ENCODE results near the gene THAP3. TPM values are rescaled to one million over a fixed set of nuclear protein-coding genes. Genes with fewer than 3 reads are reported as not detected.

Gene THAP3
- total RNA-seq, 5 donors from 2014 or later (not counting 1 experiment from before 2014, with no cell fraction given): 12.8 to 37.1 (median 26.1) TPM

DNA sequence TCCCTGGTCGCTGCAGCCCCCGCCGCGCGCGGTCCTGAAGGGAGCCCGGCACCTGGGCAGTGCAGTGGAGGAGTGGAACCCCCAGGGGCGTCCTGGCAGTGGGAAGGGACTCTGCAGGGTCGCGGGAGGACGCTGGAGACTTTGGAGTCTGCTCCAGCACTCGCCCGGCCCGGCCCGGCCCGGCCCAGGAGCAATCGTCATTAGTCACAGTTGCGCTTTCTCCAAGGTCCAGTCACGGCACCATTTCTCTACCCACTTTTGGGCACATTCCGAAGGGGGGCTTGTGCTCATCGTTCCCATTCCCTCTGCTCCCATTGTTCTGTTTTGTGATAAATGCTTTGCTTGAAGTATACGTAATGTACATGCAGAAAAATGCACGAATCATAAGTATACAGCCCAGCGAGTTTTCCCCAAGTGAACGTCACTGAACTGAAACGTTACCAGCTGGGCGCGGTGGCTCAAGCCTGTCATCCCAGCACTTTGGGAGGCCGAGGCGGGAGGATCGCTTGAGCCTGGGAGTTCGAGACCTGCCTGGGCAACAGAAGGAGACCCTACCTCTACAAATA is 999 bp downstream of the THAP3 start:
- Histone ChIP-seq H3K9me3 (no peaks in the 10 kb centered on the region), H3K27me3 (replicated peaks in 1 of 2; ENCODE audit: control insufficient read depth in 2 of 2, extremely low read depth in 1 of 2, insufficient read depth in 2 of 2, low read length in 1 of 2) (no peaks in the 10 kb centered on the region), H3K4me3 (ENCODE audit: control insufficient read depth in 1 of 2, extremely low read depth in 1 of 2, low read length in 1 of 2) (peak overlapping the region; percentile 55 to 71), H3K36me3 (ENCODE audit: control insufficient read depth in 2 of 2, extremely low read depth in 1 of 2, insufficient read depth in 1 of 2, low read length in 1 of 2) (peaks cover 14 to 40% of the 10 kb centered on the region in 2 donors), H3K4me1 (ENCODE audit: control insufficient read depth in 1 of 2, extremely low read depth in 1 of 2, insufficient read depth in 2 of 2, low read length in 2 of 2) (peaks cover 2 to 33% of the 10 kb centered on the region in 2 experiments), H3K27ac (ENCODE audit: low read length) (no peak overlapping the region)
- H3K36me3 Mint-ChIP-seq: peaks cover 19% of the 10 kb centered on the region
- H3K9me3 Mint-ChIP-seq: no peaks in the 10 kb centered on the region
- ChIA-PET CTCF (interaction anchor here (0.5 to 1.2 kb wide), 4 partner anchors 46 to 419 kb away, joined by 3 to 9 read pairs (median 6); partner anchors contain the start of gene ZBTB48 (in 1 of the 2)), POLR2A (no interaction called here)
- H3K27ac Mint-ChIP-seq: peak overlapping the region; percentile 55 to 74
- H3K4me1 Mint-ChIP-seq: peaks cover 25 to 36% (median 34%) of the 10 kb centered on the region in 3 donors
- DNase-seq (peak in 2 of 35 experiments; percentile 5 to 9), ATAC-seq (replicated peaks in 1 of 4) (no peak)
- WGBS (ENCODE audit: insufficient coverage): 3% methylated on average over 15 of the region's 32 CpGs
- no peaks in the 10 kb centered on the region for H3K27me3 Mint-ChIP-seq
- peak overlapping the region; percentile 85 to 93 (median 85) for H3K4me3 Mint-ChIP-seq

DNA sequence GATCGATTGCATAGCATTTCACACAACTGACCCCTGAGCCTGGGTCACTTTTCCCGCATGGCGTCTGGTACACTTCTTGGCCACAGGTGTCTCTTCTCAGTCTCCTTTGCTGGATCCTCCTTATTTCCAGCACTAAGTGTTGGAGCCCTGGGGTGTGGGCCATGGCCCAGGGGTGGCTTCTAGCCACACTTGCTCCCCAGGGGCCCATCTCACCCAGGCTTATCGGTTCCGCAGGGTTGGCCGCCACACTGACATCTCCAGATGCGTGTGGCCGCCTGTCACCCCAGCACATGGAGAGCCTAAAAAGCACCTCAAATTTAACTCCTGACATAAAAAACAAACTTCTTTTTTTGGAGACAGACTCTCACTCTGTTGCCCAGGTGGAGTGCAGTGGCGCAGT is 2.4 kb downstream of the THAP3 start:
- peaks cover 25 to 36% (median 34%) of the 10 kb centered on the region in 3 donors for H3K4me1 Mint-ChIP-seq
- CTCF ChIA-PET: no interaction called here
- H3K9me3 Mint-ChIP-seq: no peaks in the 10 kb centered on the region
- peaks cover 19% of the 10 kb centered on the region for H3K36me3 Mint-ChIP-seq
- peaks cover 2 to 33% of the 10 kb centered on the region in 2 experiments for H3K4me1 ChIP-seq (ENCODE audit: control insufficient read depth in 1 of 2, extremely low read depth in 1 of 2, insufficient read depth in 2 of 2, low read length in 2 of 2)
- 99% methylated on average over 7 of the region's 9 CpGs for WGBS (ENCODE audit: insufficient coverage)
- no peaks in the 10 kb centered on the region for H3K27me3 ChIP-seq (replicated peaks in 1 of 2; ENCODE audit: control insufficient read depth in 2 of 2, extremely low read depth in 1 of 2, insufficient read depth in 2 of 2, low read length in 1 of 2)
- POLR2A ChIA-PET: interaction anchor here in 1 of 2 donors (0.6 kb wide), 1 partner anchor 72 kb away, joined by 3 read pairs; the partner anchor contains the start of gene TAS1R1
- ATAC-seq (replicated peaks in 1 of 4) (no peak), DNase-seq (no peak)
- no peak overlapping the region for H3K27ac ChIP-seq (ENCODE audit: low read length)
- H3K4me3 Mint-ChIP-seq: peak overlapping the region; percentile 85 to 93 (median 85)
- peak overlapping the region in 1 of 2 donors; percentile 34 for H3K27ac Mint-ChIP-seq
- H3K27me3 Mint-ChIP-seq: no peaks in the 10 kb centered on the region
- H3K4me3 ChIP-seq (ENCODE audit: control insufficient read depth in 1 of 2, extremely low read depth in 1 of 2, low read length in 1 of 2): no peak overlapping the region
- H3K9me3 ChIP-seq: no peaks in the 10 kb centered on the region
- peaks cover 4 to 34% of the 10 kb centered on the region in 2 donors for H3K36me3 ChIP-seq (ENCODE audit: control insufficient read depth in 2 of 2, extremely low read depth in 1 of 2, insufficient read depth in 1 of 2, low read length in 1 of 2)

DNA sequence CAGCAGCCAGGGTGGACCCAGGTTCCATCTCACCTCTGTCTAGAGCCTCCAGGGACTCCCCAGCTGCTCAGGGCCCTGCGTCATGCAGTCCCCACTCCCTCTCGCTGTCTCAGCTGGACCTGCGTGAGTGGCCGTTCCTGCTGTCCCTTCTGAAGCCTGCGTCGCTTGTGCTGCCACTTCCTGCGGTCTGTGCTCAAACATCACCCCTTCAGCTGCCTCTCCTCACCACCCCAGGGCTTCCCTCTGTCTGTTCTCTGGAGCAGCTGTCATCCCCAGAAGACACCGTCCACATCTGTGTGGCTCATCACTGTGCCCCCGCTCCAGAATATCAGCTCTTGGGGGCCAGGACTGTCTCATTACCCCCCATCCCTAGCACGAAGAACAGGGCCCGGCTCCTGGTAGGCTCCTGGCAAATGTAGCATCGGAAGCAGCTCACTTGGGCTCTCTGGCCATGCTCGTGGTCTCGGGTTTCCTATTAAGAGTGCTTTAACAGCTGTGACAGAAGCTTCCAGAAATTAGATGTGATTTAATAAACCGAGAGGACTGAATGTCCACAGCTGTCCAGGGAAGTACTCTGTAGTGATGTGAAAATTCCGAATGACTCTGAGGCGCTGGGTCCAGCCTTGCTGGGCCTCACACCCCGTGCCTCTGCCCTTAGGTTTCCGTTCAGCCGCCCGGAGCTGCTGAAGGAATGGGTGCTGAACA is 3.3 kb downstream of the THAP3 start:
- H3K4me1 ChIP-seq (ENCODE audit: control insufficient read depth in 1 of 2, extremely low read depth in 1 of 2, insufficient read depth in 2 of 2, low read length in 2 of 2): peaks cover 2 to 33% of the 10 kb centered on the region in 2 experiments
- H3K4me3 ChIP-seq (ENCODE audit: control insufficient read depth in 1 of 2, extremely low read depth in 1 of 2, low read length in 1 of 2): no peak overlapping the region
- peaks cover 6 to 41% of the 10 kb centered on the region in 2 donors for H3K36me3 ChIP-seq (ENCODE audit: control insufficient read depth in 2 of 2, extremely low read depth in 1 of 2, insufficient read depth in 1 of 2, low read length in 1 of 2)
- H3K27ac ChIP-seq (ENCODE audit: low read length): no peak overlapping the region
- ChIA-PET CTCF (no interaction called here), POLR2A (no interaction called here)
- Mint-ChIP-seq H3K27ac (no peak overlapping the region), H3K27me3 (no peaks in the 10 kb centered on the region), H3K4me1 (peaks cover 25 to 36% (median 34%) of the 10 kb centered on the region in 3 donors), H3K4me3 (peak overlapping the region in 2 of 3 donors; percentile 58 to 85), H3K9me3 (no peaks in the 10 kb centered on the region), H3K36me3 (peaks cover 15% of the 10 kb centered on the region)
- H3K9me3 ChIP-seq: no peaks in the 10 kb centered on the region
- DNase-seq (no peak), ATAC-seq (replicated peaks in 1 of 4) (no peak)
- no peaks in the 10 kb centered on the region for H3K27me3 ChIP-seq (replicated peaks in 1 of 2; ENCODE audit: control insufficient read depth in 2 of 2, extremely low read depth in 1 of 2, insufficient read depth in 2 of 2, low read length in 1 of 2)
- WGBS (ENCODE audit: insufficient coverage): 98% methylated on average over 17 of the region's 21 CpGs

DNA sequence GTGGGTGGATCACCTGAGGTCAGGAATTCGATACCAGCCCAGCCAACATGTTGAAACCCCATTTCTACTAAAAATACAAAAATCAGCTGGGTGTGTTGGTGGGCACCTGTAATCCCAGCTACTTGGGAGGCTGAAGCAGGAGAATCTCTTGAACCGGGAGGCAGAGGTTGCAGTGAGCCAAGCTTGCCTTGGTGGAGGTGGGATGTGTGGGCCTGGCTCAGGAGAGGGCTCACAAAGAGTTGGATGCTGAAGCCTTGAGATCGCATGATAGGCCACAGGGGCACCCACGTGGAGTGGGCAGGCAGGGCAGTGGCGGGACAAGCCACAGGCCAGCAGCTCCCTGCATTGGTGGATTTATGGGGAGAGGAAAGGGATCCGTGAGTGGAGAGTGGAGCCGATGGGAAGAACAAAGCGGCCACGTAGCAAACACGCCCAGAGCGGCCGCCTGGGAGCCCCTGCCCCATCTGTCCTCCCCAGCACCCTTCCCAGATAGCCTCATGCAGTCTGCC is 4.4 kb downstream of the THAP3 start:
- CTCF ChIA-PET: no interaction called here
- POLR2A ChIA-PET: no interaction called here
- Mint-ChIP-seq H3K4me1 (peaks cover 25 to 32% (median 31%) of the 10 kb centered on the region in 3 donors), H3K9me3 (no peaks in the 10 kb centered on the region), H3K27me3 (no peaks in the 10 kb centered on the region), H3K27ac (no peak overlapping the region), H3K36me3 (peaks cover 18% of the 10 kb centered on the region), H3K4me3 (no peak overlapping the region)
- WGBS (ENCODE audit: insufficient coverage): 94% methylated on average over 9 of the region's 12 CpGs
- ATAC-seq (replicated peaks in 1 of 4) (no peak), DNase-seq (no peak)
- no peak overlapping the region for H3K4me3 ChIP-seq (ENCODE audit: control insufficient read depth in 1 of 2, extremely low read depth in 1 of 2, low read length in 1 of 2)
- H3K9me3 ChIP-seq: no peaks in the 10 kb centered on the region
- H3K36me3 ChIP-seq (ENCODE audit: control insufficient read depth in 2 of 2, extremely low read depth in 1 of 2, insufficient read depth in 1 of 2, low read length in 1 of 2): peaks cover 7 to 51% of the 10 kb centered on the region in 2 donors
- no peaks in the 10 kb centered on the region for H3K27me3 ChIP-seq (replicated peaks in 1 of 2; ENCODE audit: control insufficient read depth in 2 of 2, extremely low read depth in 1 of 2, insufficient read depth in 2 of 2, low read length in 1 of 2)
- no peak overlapping the region for H3K27ac ChIP-seq (ENCODE audit: low read length)
- peaks cover 2 to 33% of the 10 kb centered on the region in 2 experiments for H3K4me1 ChIP-seq (ENCODE audit: control insufficient read depth in 1 of 2, extremely low read depth in 1 of 2, insufficient read depth in 2 of 2, low read length in 2 of 2)

DNA sequence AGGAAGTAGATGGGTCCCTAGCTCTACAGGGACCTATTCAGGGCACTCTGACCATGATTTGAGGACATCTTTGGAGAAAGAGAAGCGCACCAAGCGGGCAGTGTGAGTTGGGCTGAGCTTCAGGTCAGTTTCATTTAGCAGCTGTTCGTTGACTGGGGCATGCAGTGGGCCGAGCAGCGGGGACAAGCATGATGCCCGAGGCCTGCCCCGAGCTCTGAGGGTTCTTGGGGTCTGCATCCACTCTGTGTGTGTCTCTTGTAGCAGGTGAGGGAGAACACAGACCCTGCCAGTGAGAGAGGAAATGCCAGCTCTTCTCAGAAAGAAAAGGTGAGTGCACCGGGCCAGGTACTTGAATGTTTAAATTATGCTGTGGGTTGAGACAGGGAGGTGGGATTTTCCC is 5.4 kb downstream of the THAP3 start:
- Mint-ChIP-seq H3K27me3 (no peaks in the 10 kb centered on the region), H3K4me3 (no peak overlapping the region), H3K9me3 (no peaks in the 10 kb centered on the region), H3K27ac (peak overlapping the region in 1 of 2 donors; percentile 31), H3K4me1 (peaks cover 25 to 28% (median 27%) of the 10 kb centered on the region in 3 donors), H3K36me3 (peaks cover 20% of the 10 kb centered on the region)
- WGBS (ENCODE audit: insufficient coverage): over 99% methylated on average over 8 of the region's 8 CpGs
- ATAC-seq (replicated peaks in 1 of 4): no peak
- H3K4me1 ChIP-seq (ENCODE audit: control insufficient read depth in 1 of 2, extremely low read depth in 1 of 2, insufficient read depth in 2 of 2, low read length in 2 of 2): peaks cover 0 to 27% of the 10 kb centered on the region in 2 experiments
- no peak overlapping the region for H3K4me3 ChIP-seq (ENCODE audit: control insufficient read depth in 1 of 2, extremely low read depth in 1 of 2, low read length in 1 of 2)
- no peak overlapping the region for H3K27ac ChIP-seq (ENCODE audit: low read length)
- H3K9me3 ChIP-seq: no peaks in the 10 kb centered on the region
- no peak for DNase-seq
- POLR2A ChIA-PET: no interaction called here
- CTCF ChIA-PET: interaction anchor here in 1 of 2 donors (0.6 kb wide), 1 partner anchor 1853 kb away, joined by 4 read pairs; no protein-coding TSS in a partner anchor
- peaks cover 14 to 57% of the 10 kb centered on the region in 2 donors for H3K36me3 ChIP-seq (ENCODE audit: control insufficient read depth in 2 of 2, extremely low read depth in 1 of 2, insufficient read depth in 1 of 2, low read length in 1 of 2)
- no peaks in the 10 kb centered on the region for H3K27me3 ChIP-seq (replicated peaks in 1 of 2; ENCODE audit: control insufficient read depth in 2 of 2, extremely low read depth in 1 of 2, insufficient read depth in 2 of 2, low read length in 1 of 2)

DNA sequence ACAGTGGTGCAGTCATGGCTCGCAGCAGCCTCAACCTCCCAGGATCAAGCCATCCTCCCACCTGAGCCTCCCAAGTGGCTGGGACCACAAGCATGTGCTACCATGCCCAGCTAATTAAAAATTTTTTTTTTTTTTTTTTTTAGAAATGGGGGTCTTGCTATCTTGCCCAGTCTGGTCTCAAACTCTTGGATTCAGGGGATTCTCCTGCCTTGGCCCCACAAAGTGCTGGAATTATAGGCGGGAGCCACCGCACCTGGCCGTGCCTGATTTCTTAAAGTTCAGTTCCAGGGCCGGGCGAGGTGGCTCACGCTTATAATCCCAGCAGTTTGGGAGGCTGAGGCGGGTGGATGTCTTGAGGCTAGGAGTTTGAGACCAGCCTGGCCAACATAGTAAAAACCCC is 6.4 kb downstream of the THAP3 start:
- H3K36me3 ChIP-seq (ENCODE audit: control insufficient read depth in 2 of 2, extremely low read depth in 1 of 2, insufficient read depth in 1 of 2, low read length in 1 of 2): peaks cover 19 to 60% of the 10 kb centered on the region in 2 donors
- CTCF ChIA-PET: interaction anchor here in 1 of 2 donors (0.6 to 0.7 kb wide), 2 partner anchors 94 to 275 kb away, joined by 4 read pairs; no protein-coding TSS in a partner anchor
- H3K27me3 ChIP-seq (replicated peaks in 1 of 2; ENCODE audit: control insufficient read depth in 2 of 2, extremely low read depth in 1 of 2, insufficient read depth in 2 of 2, low read length in 1 of 2): no peaks in the 10 kb centered on the region
- peaks cover 22 to 24% (median 22%) of the 10 kb centered on the region in 3 donors for H3K4me1 Mint-ChIP-seq
- H3K4me3 ChIP-seq (ENCODE audit: control insufficient read depth in 1 of 2, extremely low read depth in 1 of 2, low read length in 1 of 2): no peak overlapping the region
- no peak overlapping the region for H3K4me3 Mint-ChIP-seq
- H3K27ac Mint-ChIP-seq: no peak overlapping the region
- no peaks in the 10 kb centered on the region for H3K9me3 ChIP-seq
- no peaks in the 10 kb centered on the region for H3K27me3 Mint-ChIP-seq
- H3K4me1 ChIP-seq (ENCODE audit: control insufficient read depth in 1 of 2, extremely low read depth in 1 of 2, insufficient read depth in 2 of 2, low read length in 2 of 2): peaks cover 0 to 20% of the 10 kb centered on the region in 2 experiments
- H3K36me3 Mint-ChIP-seq: peaks cover 26% of the 10 kb centered on the region
- WGBS (ENCODE audit: insufficient coverage): no CpG with 5 or more reads among the region's 8 CpGs
- DNase-seq: no peak
- ATAC-seq (replicated peaks in 1 of 4): no peak
- no peaks in the 10 kb centered on the region for H3K9me3 Mint-ChIP-seq
- H3K27ac ChIP-seq (ENCODE audit: low read length): no peak overlapping the region
- POLR2A ChIA-PET: no interaction called here
